Cardiac fibroblast (primary cell): ENCODE results near the gene LPP.

Experiments used
- DNase-seq, 2 donors: peaks; one replicate each; pipeline versions ENCODE4 v3.0.0 to v3.0.0-alpha.2; 2010; ENCODE audit warnings: low read depth in 2 of 2
- H3K4me3 ChIP-seq, 2 donors: replicated peaks in 1 of 2; 1 replicate in 1 of 2; 2 replicates in 1 of 2; pipeline ENCODE4 v1.5.1; 2011; ENCODE audit warnings: low read depth in 2 of 2, low read length in 2 of 2, mild to moderate bottlenecking in 2 of 2, moderate library complexity in 1 of 2
- TF ChIP-seq, protein P1 (sequence below): IDR thresholded peaks from one replicate; pipeline ENCODE4 v1.5.1; 2011; ENCODE audit warnings: low read depth, mild to moderate bottlenecking, low read length, inconsistent platforms

The LPP gene

DNA sequence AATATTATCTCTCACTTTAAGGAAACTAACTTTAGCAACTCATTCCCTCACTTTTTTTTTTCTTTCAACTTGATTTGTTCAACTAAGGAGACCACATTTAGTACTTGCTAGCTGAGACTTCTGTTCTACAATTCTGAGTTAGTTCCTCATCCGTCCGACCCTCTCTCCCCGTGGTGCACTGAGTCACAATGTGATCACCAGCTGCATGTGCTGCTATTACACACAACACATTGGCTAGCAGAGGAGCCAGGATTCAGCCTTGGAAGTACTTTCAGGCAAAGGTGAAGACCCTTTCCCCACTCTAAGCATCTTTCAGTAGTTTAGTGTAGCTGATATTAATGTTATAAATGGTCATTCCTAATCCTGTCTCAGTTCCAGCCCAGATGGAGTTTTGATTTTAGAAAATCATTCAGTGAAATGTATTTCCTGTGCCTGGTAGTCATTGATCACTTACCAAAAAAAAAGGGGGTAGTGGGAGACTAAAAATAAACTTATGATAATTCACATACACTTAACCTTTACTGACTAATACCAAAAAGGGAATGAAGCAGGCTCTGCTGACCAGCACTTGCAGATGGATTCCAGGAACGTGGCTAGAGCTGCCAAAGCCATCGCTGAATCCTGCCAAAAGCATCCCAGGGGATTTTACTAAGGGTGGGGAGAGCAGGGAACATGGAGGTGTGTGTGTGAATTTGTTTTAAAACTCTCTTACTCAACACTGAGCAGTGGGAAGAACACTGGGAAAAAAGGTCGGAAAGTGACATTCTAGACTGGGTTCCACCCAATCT is 424.8 kb downstream of the LPP start:
- DNase-seq, result peak; percentile 93 to 97
- no peak overlapping the region for H3K4me3 ChIP-seq
- TF ChIP-seq, protein P1, sequence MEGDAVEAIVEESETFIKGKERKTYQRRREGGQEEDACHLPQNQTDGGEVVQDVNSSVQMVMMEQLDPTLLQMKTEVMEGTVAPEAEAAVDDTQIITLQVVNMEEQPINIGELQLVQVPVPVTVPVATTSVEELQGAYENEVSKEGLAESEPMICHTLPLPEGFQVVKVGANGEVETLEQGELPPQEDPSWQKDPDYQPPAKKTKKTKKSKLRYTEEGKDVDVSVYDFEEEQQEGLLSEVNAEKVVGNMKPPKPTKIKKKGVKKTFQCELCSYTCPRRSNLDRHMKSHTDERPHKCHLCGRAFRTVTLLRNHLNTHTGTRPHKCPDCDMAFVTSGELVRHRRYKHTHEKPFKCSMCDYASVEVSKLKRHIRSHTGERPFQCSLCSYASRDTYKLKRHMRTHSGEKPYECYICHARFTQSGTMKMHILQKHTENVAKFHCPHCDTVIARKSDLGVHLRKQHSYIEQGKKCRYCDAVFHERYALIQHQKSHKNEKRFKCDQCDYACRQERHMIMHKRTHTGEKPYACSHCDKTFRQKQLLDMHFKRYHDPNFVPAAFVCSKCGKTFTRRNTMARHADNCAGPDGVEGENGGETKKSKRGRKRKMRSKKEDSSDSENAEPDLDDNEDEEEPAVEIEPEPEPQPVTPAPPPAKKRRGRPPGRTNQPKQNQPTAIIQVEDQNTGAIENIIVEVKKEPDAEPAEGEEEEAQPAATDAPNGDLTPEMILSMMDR, result no peak

DNA sequence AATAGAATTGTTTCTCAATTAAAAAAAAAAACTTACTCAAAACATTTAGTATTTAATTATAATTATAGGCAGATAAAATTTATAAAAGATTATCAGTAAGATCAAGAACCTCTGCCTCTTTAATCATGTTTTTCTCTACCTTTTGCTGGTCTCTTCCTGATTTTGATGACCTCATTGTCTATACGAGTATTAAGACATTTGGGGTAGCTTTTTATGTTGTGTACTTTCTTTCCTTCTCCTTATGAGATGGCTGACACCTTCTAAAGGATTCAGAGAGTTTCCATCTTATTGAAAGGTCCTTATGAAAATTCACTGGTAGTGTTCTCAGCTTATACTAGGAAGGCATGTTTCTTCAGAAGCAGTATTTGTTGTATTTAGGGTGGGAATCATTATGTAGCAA is 426.3 kb downstream of the LPP start:
- DNase-seq, result no peak
- TF ChIP-seq, protein P1, result no peak
- H3K4me3 ChIP-seq, result no peak overlapping the region

DNA sequence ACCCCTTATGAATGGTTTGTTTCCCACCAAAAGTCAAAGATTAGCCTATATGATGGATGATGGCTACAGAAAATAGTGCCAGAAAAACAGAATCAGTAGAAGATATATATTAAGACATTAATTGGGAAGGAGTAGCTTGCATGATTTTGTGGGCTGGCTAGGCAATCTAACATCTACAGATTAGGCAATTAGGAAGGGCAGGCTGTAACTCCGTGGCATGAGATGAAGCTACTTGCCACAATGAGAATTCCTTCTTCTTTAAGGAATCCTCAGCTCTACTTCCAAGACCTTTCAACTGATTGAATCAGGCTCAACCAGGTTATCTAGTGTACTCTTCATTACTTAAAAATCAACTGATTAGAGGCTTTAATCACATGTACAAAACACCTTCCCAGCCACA is 426.7 kb downstream of the LPP start:
- no peak overlapping the region for H3K4me3 ChIP-seq
- TF ChIP-seq, protein P1, result no peak
- no peak for DNase-seq

DNA sequence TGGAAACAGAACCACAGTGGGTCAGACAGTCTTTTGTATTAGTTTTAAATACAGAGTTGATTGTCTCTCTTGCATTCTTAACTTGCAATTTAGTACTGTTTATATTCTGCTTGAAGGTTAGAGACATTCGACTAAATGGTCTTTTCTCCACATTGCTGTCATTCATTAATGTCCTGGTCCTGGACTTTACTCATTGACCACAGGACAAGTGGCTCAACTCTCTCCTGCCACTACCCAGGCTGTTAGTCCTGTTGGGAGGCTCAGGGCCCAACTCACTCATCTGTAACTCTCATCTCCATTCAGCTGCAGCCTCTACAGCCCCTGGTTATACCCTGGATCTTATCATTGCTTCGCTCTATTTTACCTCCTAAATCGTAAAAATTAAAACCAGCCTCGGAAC is 427.4 kb downstream of the LPP start:
- TF ChIP-seq, protein P1, result no peak
- H3K4me3 ChIP-seq, result no peak overlapping the region
- DNase-seq, result no peak

DNA sequence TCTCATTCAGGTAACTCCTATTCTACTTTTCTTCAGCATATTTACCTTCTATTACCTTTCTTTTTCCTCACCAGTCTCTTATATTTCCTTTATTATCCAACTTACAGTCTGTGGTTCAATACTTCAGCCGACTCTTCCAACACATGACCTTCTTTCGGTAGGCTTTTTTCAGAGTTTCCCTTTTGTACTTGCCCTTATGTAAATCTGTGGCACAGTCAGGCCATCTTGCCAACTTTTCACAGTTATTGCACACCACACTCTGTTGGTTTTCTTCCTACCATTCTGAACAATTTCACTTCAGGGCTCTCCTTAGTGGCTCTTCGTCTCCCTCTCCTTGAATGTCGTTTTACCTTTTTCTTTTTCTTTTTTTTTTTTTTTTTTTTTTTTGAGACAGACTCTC is 427.8 kb downstream of the LPP start:
- no peak overlapping the region for H3K4me3 ChIP-seq
- no peak for DNase-seq
- TF ChIP-seq, protein P1, result no peak

DNA sequence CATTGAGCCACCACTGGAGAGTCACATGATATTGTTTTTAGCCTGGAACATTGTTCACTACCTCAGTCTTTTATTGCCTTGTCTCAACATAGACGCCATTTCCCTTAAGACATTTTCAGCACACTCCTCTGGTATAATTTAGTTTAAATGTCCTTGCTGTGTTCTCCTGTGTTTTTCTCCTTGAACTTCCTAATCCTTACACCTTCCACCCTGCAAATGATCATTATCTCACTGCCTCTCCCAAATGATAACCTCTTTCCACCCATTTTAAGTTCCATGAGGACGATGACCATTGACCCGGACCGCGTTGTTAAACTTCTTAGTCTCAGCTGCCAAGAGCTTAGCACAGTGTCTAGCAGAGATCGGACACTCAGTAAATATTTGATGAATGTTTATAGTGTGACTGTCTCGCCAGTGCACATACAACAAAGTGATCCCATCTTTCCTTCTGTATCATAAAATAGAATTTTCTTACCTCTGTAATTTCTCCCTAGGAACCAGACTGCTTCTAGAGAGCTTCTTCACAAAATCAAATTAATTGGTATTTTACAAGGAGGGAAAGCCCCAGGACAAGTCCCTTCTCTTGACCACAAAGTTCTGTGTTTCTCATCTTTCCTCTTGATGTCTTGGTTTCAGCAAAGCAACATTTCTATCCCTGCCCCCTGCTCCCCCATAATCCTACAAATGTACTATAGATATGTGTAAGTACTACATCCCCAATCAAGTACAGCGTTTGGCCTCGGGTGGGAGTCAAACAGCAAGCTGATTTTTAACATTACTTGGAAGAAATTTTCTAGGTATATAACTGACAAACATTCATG is 429.6 kb downstream of the LPP start:
- DNase-seq, result peak in 1 of 2 donors; percentile 41
- TF ChIP-seq, protein P1, result no peak
- H3K4me3 ChIP-seq, result no peak overlapping the region
